ENCODE results near the gene TAGLN3.

TAGLN3 gene

GRCh38 chr3:112038863-112039262, 40.1 kb downstream of the TAGLN3 start:
- peak; percentile 52 for DNase-seq (ENCODE audit: low spot score)
- TF ChIP-seq CTCF (conservative IDR thresholded peaks at IDR 0.05; ENCODE audit: low read depth) = no peak
- CTCF ChIA-PET = no interaction called here
- POLR2A ChIA-PET (ENCODE audit: low non-redundant PET) = no interaction called here
- H3K27ac ChIP-seq = no peak overlapping the region

- POLR2A ChIA-PET (ENCODE audit: low non-redundant PET) = no interaction called here
- no peak overlapping the region for H3K27ac ChIP-seq
- CTCF ChIA-PET = no interaction called here
- no peak for TF ChIP-seq CTCF (conservative IDR thresholded peaks at IDR 0.05; ENCODE audit: low read depth)
- DNase-seq (ENCODE audit: low spot score) = no peak
Measured at GRCh38 chr3:112041321-112041720, 42.6 kb downstream of the TAGLN3 start.

GRCh38 chr3:112042842-112043280, 44.1 kb downstream of the TAGLN3 start:
- CTCF ChIA-PET = interaction anchor here (0.6 to 2.2 kb wide), 8 partner anchors 32 to 424 kb away, joined by 3 to 9 read pairs (median 3); partner anchors contain the start of gene GCSAM

GRCh38 chr3:112043621-112044201, 45.0 kb downstream of the TAGLN3 start:
- H3K27ac ChIP-seq = no peak overlapping the region
- peak; percentile 94 for TF ChIP-seq CTCF (conservative IDR thresholded peaks at IDR 0.05; ENCODE audit: low read depth)
- DNase-seq (ENCODE audit: low spot score) = peak; percentile 79
- ChIA-PET CTCF (interaction anchor here (0.6 to 2.2 kb wide), 9 partner anchors 32 to 315 kb away, joined by 3 to 9 read pairs (median 3); partner anchors contain the start of gene GCSAM), POLR2A (ENCODE audit: low non-redundant PET) (no interaction called here)

More at GRCh38 chr3:112042842-112043280, 44.1 kb downstream of the TAGLN3 start:
- POLR2A ChIA-PET (ENCODE audit: low non-redundant PET) = no interaction called here
- H3K27ac ChIP-seq = no peak overlapping the region
- no peak for TF ChIP-seq CTCF (conservative IDR thresholded peaks at IDR 0.05; ENCODE audit: low read depth)
- DNase-seq (ENCODE audit: low spot score) = no peak

GRCh38 chr3:112046599-112046998, 47.9 kb downstream of the TAGLN3 start:
- no peak overlapping the region for H3K27ac ChIP-seq
- DNase-seq (ENCODE audit: low spot score) = peak; percentile 20
- no peak for TF ChIP-seq CTCF (conservative IDR thresholded peaks at IDR 0.05; ENCODE audit: low read depth)
- POLR2A ChIA-PET (ENCODE audit: low non-redundant PET) = no interaction called here
- CTCF ChIA-PET = no interaction called here

- DNase-seq (ENCODE audit: low spot score) = no peak
- TF ChIP-seq CTCF (conservative IDR thresholded peaks at IDR 0.05; ENCODE audit: low read depth) = no peak
- ChIA-PET CTCF (no interaction called here), POLR2A (ENCODE audit: low non-redundant PET) (no interaction called here)
- no peak overlapping the region for H3K27ac ChIP-seq
Measured at GRCh38 chr3:112047264-112047663, 48.5 kb downstream of the TAGLN3 start.
